Spinal cord (tissue), 10 donors: ENCODE data around the gene MEAF6. TPM values are rescaled to one million over a fixed set of nuclear protein-coding genes. Genes with fewer than 3 reads are reported as not detected.
"Not testable (repeated sequence)": the region's sequence is repeated elsewhere in the genome, so short reads cannot be mapped to it uniquely, and the experiment has no call there.

Experiments
- DNase-seq, 6 donors: peaks; one replicate each; pipeline versions ENCODE4 v3.0.0 to v3.0.0-alpha.2; 2013 to 2015; ENCODE audit warnings: low spot score in 6 of 6, low read depth in 4 of 6
- H3K27ac ChIP-seq: one replicate; pipeline ENCODE4 v1.5.1; 2013; ENCODE audit warnings: low read depth, low read length, control low read depth
- H3K27me3 ChIP-seq: one replicate; pipeline ENCODE4 v1.6.1; 2013; ENCODE audit warnings: low read length; ENCODE audit not compliant: control insufficient read depth, insufficient read depth
- H3K36me3 ChIP-seq: one replicate; pipeline ENCODE4 v1.6.1; 2013; ENCODE audit warnings: low read length; ENCODE audit not compliant: control insufficient read depth, insufficient read depth
- H3K4me1 ChIP-seq: one replicate; pipeline ENCODE4 v1.6.1; 2013; ENCODE audit warnings: low read length; ENCODE audit not compliant: control insufficient read depth, insufficient read depth
- H3K4me3 ChIP-seq: one replicate; pipeline ENCODE4 v1.5.1; 2013; ENCODE audit warnings: low read depth, low read length, control low read depth
- H3K9me3 ChIP-seq: one replicate; pipeline ENCODE4 v1.6.1; 2013; ENCODE audit warnings: low read length; ENCODE audit not compliant: control insufficient read depth, insufficient read depth
- WGBS: methylation state at CpG from one replicate; pipeline ENCODE4 v1.1.5; 2013; ENCODE audit warnings: missing lambda C conversion rate; ENCODE audit not compliant: insufficient coverage; 5-methylcytosine and 5-hydroxymethylcytosine counted together
- polyA plus RNA-seq, 2 donors: library from polyadenylated mRNA; unstranded; fragments of 120-200 nt; gene quantifications; one replicate each; pipeline ENCODE4 v1.2.1, GENCODE V29; 2013; ENCODE audit not compliant: insufficient read length in 2 of 2
- total RNA-seq, 2 donors: library from RNA; depleted of rRNA in 1 of 2; stranded (reverse); fragments of 120-200 nt in 1 of 2; fragments of >200 nt in 1 of 2; gene quantifications; one replicate each; pipeline versions ENCODE4 v1.2.3 to v1.2.4, GENCODE V29; 2013 to 2014
- donor health status: healthy.

Gene MEAF6
- total and polyA plus RNA-seq, 4 donors: 74.2 to 139 (median 105) TPM

DNA sequence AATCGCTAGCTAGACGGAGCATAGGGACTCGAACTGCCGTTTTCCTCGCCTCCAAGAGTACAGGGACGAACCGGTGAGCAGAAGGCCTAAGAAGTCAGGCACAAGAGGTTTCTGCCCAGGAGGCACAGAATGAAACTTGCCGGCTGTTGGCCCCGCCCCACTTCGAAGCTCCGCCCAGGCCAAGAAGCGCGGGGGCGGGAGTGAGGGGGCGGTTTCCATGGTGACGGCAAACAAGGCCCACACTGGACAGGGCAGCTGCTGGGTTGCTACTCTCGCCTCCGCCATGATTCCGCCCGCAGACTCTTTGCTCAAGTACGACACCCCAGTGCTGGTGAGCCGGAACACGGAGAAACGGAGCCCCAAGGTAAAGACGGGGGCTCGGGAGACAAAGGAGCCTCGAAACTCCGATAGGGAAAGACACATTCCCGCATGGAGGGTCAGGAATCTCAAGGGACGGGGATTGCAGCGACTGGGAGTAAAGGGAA lies 42.2 kb upstream of the MEAF6 start, which contains the start of gene DNALI1:
TSS of gene DNALI1 (plus strand) at position 229 of the 485 bp plus-strand sequence. CDS start at position 284, 55 bp downstream.
- Histone ChIP-seq H3K4me3 (peak within 1 kb of the TSS; percentile 76), H3K27me3 (no peaks in the 10 kb centered on the region), H3K9me3 (no peaks in the 10 kb centered on the region), H3K27ac (peak within 1 kb of the TSS; percentile 66), H3K36me3 (peaks cover 7% of the 10 kb centered on the region), H3K4me1 (peaks cover 18% of the 10 kb centered on the region)
- DNase-seq: peak; percentile 72 to 95 (median 80)
- WGBS: 2% methylated on average over 31 of the region's 31 CpGs

DNA sequence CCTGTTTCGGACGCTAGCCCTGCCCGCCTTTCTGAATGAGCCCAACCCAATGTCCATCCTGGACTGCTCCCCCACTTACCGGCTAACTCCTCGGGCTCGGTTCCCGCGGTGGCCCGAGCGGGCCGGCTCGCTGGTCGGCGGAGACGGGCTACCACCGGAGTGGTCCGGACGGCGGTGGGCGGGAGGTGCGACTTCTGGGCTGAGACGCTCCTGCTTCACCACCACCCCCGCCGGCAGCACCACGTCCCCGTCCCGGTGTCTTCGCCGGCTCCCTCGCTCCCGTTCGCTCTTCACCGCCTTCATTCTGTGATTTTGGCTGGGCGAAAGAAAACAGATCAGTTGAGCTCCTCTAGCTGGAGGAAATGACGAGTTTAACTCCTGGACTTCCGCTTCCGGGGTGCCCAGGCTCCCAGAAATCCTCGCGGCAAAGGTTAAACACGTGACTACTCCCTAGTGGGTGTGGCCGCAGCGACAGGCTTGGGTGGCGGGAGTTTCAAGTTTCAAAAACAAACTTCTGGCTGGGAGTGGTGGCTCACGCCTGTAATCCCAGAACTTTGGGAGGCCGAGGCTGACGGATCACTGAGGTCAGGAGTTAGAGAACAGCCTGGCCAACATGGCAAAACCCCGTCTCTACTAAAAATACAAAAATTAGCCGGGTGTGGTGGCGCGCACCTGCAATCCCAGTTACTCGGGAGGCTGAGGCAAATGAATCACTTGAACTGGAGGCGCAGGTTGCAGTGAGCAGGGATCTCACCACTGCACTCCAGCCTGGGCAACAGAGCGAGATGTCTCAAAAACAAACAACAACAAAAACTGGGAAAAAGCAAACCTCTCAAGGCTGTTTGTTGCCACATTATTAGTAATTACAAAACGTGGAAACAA lies 39.6 kb upstream of the MEAF6 start, which contains the start of gene SNIP1:
TSS of gene SNIP1 (minus strand) at position 367 of the 882 bp plus-strand sequence. CDS start at position 303, 64 bp downstream.
- H3K9me3 ChIP-seq: no peaks in the 10 kb centered on the region
- WGBS: 9% methylated on average over 51 of the region's 54 CpGs
- H3K36me3 ChIP-seq: peaks cover 3% of the 10 kb centered on the region
- H3K4me3 ChIP-seq: peak within 1 kb of the TSS; percentile 69
- peak within 1 kb of the TSS; percentile 74 for H3K27ac ChIP-seq
- H3K4me1 ChIP-seq: peaks cover 18% of the 10 kb centered on the region
- DNase-seq: peak; percentile 85 to 99 (median 92)
- no peaks in the 10 kb centered on the region for H3K27me3 ChIP-seq

DNA sequence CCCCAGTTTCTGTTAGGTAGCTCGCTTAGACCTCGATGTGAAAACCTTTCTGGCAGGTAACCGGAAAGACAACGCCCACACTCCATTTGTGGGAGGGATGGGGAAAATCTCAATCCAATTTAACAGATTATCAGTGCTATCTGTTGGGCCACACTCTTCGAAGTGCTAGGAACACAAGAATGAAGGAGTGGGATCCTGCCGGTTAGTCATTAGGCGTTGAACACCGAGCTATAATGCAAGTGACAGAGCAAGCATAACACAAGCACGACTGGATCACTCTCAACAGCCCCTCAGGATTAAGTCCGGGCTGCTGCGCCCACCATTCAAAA lies 39.0 kb upstream of the MEAF6 start:
- peaks cover 18% of the 10 kb centered on the region for H3K4me1 ChIP-seq
- no peak overlapping the region for H3K27ac ChIP-seq
- 0% methylated on average over 6 of the region's 11 CpGs for WGBS
- DNase-seq: no peak
- peaks cover 3% of the 10 kb centered on the region for H3K36me3 ChIP-seq
- no peaks in the 10 kb centered on the region for H3K9me3 ChIP-seq
- no peaks in the 10 kb centered on the region for H3K27me3 ChIP-seq
- peak overlapping the region; percentile 69 for H3K4me3 ChIP-seq

DNA sequence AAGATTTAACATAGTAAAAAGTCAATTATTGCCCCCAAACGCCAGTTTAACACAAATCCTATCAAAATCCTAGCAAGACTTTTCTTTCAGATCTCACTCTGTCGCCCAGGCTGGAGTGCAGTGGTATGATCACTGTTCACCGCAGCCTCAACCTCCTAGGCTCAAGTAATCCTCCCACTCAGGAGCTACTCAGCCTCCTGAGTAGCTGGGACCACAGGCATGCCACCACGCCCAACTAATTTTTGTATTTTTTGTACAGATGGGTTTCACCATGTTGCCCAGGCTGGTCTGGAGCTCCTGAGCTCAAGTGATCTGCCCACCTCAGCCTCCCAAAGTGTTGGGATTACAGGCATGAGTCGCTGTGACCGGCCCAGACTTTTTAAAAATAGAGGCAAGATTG lies 34.8 kb upstream of the MEAF6 start:
- no peaks in the 10 kb centered on the region for H3K9me3 ChIP-seq
- H3K4me1 ChIP-seq: peaks cover 3% of the 10 kb centered on the region
- WGBS: 96% methylated on average over 3 of the region's 6 CpGs
- H3K36me3 ChIP-seq: peaks cover 30% of the 10 kb centered on the region
- H3K27me3 ChIP-seq: no peaks in the 10 kb centered on the region
- H3K4me3 ChIP-seq: no peak overlapping the region
- H3K27ac ChIP-seq: no peak overlapping the region
- no peak for DNase-seq

DNA sequence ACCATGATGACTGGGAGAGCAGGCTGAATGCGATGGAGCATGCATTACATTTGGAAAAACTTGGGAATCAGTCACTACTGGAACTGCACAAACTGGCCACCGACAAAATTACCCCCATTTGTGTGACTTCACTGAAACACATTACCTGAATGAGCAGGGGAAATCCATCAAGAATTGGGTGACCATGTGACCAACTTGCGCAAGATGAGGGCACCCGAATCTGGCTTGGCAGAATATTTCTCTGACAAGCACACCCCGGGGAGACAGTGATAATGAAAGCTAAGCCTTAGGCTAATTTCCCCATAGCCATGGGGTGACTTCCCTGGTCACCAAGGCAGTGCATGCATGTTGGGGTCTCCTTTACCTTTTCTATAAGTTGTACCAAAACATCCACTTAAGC lies 30.5 kb upstream of the MEAF6 start:
- 100% methylated on average over 4 of the region's 5 CpGs for WGBS
- Histone ChIP-seq H3K36me3 (peaks cover 48% of the 10 kb centered on the region), H3K4me3 (no peak overlapping the region)

DNA sequence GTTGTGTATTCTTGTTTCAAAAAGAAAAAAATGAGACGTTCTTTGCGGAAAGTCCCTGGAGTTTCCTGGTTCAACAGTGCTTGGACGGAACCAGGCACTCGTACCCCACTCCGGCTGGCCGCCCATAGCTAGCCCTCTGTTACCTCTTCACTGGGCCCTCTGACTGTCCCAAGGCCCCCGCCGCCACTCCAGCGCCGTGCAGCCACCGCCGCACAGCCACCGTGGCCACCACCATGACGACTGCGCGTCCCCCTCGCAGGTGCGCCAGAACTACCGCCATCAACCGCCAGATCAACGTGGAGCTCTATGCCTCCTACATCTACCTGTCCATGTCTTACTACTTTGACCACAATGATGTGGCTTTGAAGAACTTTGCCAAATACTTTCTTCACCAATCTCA lies 30.0 kb upstream of the MEAF6 start:
- Histone ChIP-seq H3K4me1 (no peaks in the 10 kb centered on the region), H3K4me3 (no peak overlapping the region), H3K9me3 (no peaks in the 10 kb centered on the region), H3K27ac (no peak overlapping the region), H3K27me3 (no peaks in the 10 kb centered on the region), H3K36me3 (peaks cover 51% of the 10 kb centered on the region)
- DNase-seq: no peak
- 96% methylated on average over 21 of the region's 21 CpGs for WGBS

More for the DNA sequence above, 30.5 kb upstream of the MEAF6 start:
- no peak overlapping the region for H3K27ac ChIP-seq
- DNase-seq: no peak
- no peaks in the 10 kb centered on the region for H3K27me3 ChIP-seq
- H3K9me3 ChIP-seq: no peaks in the 10 kb centered on the region
- no peaks in the 10 kb centered on the region for H3K4me1 ChIP-seq

DNA sequence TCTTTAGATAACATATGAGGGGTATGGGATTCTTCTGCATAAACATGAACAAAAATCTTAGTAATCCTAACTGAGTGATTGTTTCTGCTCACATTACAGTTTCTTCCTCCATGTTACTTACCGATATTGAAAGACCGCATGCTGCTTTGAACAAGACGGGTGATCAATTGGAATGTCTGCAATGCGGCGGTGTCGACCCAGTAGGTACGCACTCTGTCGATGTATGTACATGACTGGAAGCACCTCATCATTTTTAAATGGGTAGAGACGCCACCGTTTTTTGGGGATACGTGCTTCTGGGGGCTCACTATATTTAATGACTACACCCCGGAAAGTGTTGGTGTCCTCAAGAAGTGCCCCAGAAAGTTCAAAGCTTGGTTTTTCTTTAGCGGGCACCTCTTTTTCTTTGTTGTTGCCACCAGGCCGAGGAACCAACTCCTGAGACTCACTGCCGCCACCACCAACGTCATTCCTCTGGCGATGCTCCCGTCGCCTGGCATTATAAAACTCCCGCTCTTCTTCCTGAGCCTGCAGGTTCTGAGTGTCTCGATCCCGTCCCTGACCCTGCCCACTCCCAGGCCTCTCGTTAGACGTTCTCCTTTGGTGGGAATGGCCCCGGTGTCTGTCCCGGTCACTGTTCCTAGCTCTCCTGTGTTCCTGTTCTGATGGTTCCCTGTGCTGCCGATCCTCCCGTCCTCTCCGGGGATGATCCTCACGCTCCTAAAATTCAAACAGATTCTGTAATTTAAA lies 25.6 kb upstream of the MEAF6 start:
- H3K4me1 ChIP-seq: no peaks in the 10 kb centered on the region
- no peak for DNase-seq
- H3K27ac ChIP-seq: no peak overlapping the region
- H3K4me3 ChIP-seq: no peak overlapping the region
- no peaks in the 10 kb centered on the region for H3K27me3 ChIP-seq
- H3K9me3 ChIP-seq: no peaks in the 10 kb centered on the region
- 95% methylated on average over 30 of the region's 30 CpGs for WGBS
- peaks cover 51% of the 10 kb centered on the region for H3K36me3 ChIP-seq

DNA sequence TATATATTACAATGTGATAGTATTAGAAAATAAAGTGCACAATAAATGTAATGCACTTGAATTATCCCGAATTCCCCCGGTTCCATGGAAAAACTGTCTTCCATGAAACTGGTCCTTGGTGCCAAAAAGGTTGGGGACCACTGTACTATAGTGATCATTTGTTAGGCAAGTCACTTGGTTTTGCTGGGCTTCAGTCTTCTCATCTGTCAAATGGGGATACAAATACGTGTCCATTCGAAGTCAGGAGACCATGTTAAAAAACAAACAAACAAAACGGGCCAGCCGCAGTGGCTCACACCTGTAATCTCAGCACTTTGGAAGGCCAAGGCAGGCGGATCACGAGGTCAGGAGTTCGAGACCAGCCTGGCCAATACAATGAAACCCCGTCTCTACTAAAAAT lies 24.6 kb upstream of the MEAF6 start:
- H3K4me1 ChIP-seq, DNase-seq, H3K9me3 ChIP-seq, H3K27me3 ChIP-seq, H3K27ac ChIP-seq, H3K4me3 ChIP-seq: not testable (repeated sequence)
- H3K36me3 ChIP-seq: peaks cover 41% of the 10 kb centered on the region
- WGBS: 95% methylated on average over 6 of the region's 10 CpGs

DNA sequence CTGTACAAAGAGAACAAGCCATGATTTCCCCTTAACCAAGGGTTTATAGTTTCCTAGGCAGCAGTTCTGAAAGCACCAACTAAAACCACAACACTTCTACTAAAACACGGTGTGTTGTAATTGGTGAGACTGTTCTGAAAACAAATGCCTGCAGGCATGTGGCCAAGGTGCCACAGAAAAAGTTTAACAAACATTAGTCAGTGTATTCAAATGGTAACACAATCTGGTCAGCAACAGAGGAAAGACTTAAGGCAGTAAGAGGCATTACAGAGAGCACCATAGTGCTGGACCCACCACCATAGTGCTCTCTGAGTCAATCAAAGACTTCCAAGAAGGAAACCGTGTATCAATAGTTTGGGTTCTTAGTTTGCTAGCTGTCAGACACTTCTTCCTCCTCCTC lies 22.8 kb upstream of the MEAF6 start:
- no peak for DNase-seq
- Histone ChIP-seq H3K4me1 (no peaks in the 10 kb centered on the region), H3K4me3 (no peak overlapping the region), H3K9me3 (no peaks in the 10 kb centered on the region), H3K27ac (no peak overlapping the region), H3K27me3 (no peaks in the 10 kb centered on the region), H3K36me3 (peaks cover 31% of the 10 kb centered on the region)
- WGBS: 67% methylated on average over 1 of the region's 2 CpGs
